ENCODE data around the gene USP51.

- TF ChIP-seq EZH2 (IDR thresholded peaks at IDR 0.05; ENCODE audit: insufficient read depth, low read length): no peak
- no peak for TF ChIP-seq CTCF (IDR thresholded peaks at IDR 0.05; ENCODE audit: insufficient read depth, low read depth, low read length)
Observed at GRCh38 chrX:55490974-55491373, 1.3 kb upstream of the USP51 start.
